K562 (cell line): ENCODE measurements around the gene TICRR. TPM values are rescaled to one million over a fixed set of nuclear protein-coding genes. Genes with fewer than 3 reads are reported as not detected.

Source experiments
- ATAC-seq: fragments of 200-7000 bp; cut with Tn5 transposase; 3 replicates; pipeline ENCODE4 v1.9.1; 2020; ENCODE audit warnings: moderate library complexity
- BruUV-seq: library from RNA; stranded (reverse); fragments of 400-500 nt; replicated peaks from 2 replicates; lab custom pipeline; 2021; lab: Mats Ljungman, UMichigan
- CTCF ChIA-PET: fragments of 300-600 bp; formaldehyde crosslinking; extraction: SDS; loops from one replicate; lab custom pipeline; 2021; ENCODE audit warnings: low intra/inter-chr PET ratio; lab: Yijun Ruan, JAX
- POLR2A ChIA-PET: fragments of 300-600, 350-650 bp; sonication (Branson Sonifier 250); formaldehyde crosslinking; extraction: SDS; loops from one replicate; lab custom pipeline; 2021; ENCODE audit warnings: antibody characterized with exemption, inconsistent platforms; lab: Yijun Ruan, JAX
- DNase-seq, 4 experiments: peaks; one replicate each; pipeline versions ENCODE4 v3.0.0 to v3.0.0-alpha.2; 2011 to 2018; ENCODE audit warnings: low spot score in 3 of 4, mixed read lengths in 3 of 4; ENCODE audit errors: extremely low read depth in 1 of 4
- FAIRE-seq: peaks from 2 replicates; lab custom pipeline; 2011; peaks lifted over from hg19 to GRCh38; lab: Jason Lieb, UNC
- H2AFZ ChIP-seq: 2 replicates; pipeline ENCODE4 v1.6.0; 2011; ENCODE audit warnings: low read depth, low read length, control low read depth, inconsistent platforms
- H3K27ac ChIP-seq: fragments of 200-600 bp; 3 replicates; pipeline ENCODE4 v1.8.0; 2011; ENCODE audit warnings: low read depth, mild to moderate bottlenecking, control low read depth, inconsistent platforms, low read length, moderate library complexity, mixed read lengths; ENCODE audit errors: extremely low read depth
- H3K27me3 ChIP-seq, 2 experiments: fragments of 300-600 bp in 1 of 2; 2 replicates in 1 of 2; 3 replicates in 1 of 2; pipeline versions ENCODE4 v1.6.0 to v1.8.0; 2011; ENCODE audit warnings: inconsistent platforms in 2 of 2, low read length in 2 of 2, mild to moderate bottlenecking in 1 of 2, mixed read lengths in 1 of 2, moderate library complexity in 1 of 2; ENCODE audit not compliant: control insufficient read depth in 2 of 2, insufficient read depth in 2 of 2
- H3K36me3 ChIP-seq: fragments of 300-600 bp; 3 replicates; pipeline ENCODE4 v1.8.0; 2011; ENCODE audit warnings: mild to moderate bottlenecking, low read length, inconsistent platforms; ENCODE audit not compliant: control insufficient read depth, insufficient read depth
- H3K4me1 ChIP-seq, 2 experiments: fragments of 200-600 bp in 1 of 2; replicated peaks in 1 of 2; 2 replicates in 1 of 2; 3 replicates in 1 of 2; pipeline versions ENCODE4 v1.5.1 to v1.8.0; 2011; ENCODE audit warnings: inconsistent platforms in 2 of 2, low read length in 2 of 2, mild to moderate bottlenecking in 1 of 2, mixed read lengths in 1 of 2, moderate library complexity in 1 of 2; ENCODE audit not compliant: control insufficient read depth in 2 of 2, insufficient read depth in 2 of 2
- H3K4me2 ChIP-seq: 2 replicates; pipeline ENCODE4 v1.6.1; 2011; ENCODE audit warnings: low read length, control low read depth, inconsistent platforms, mixed read lengths; ENCODE audit not compliant: insufficient read depth
- H3K4me3 ChIP-seq: fragments of 200-600 bp; sonication (generic), shearing (Covaris generic); 2 replicates; pipeline ENCODE4 v1.5.1; 2016; ENCODE audit warnings: control low read depth, inconsistent platforms
- H3K79me2 ChIP-seq: fragments of 200-600 bp; 3 replicates; pipeline ENCODE4 v1.8.0; 2011; ENCODE audit warnings: low read length, inconsistent platforms; ENCODE audit not compliant: control insufficient read depth, insufficient read depth
- H3K9ac ChIP-seq, 2 experiments: 2 replicates each; pipeline versions ENCODE4 v1.6.0 to v1.6.1; 2011; ENCODE audit warnings: low read depth in 2 of 2, low read length in 2 of 2, control low read depth in 1 of 2, inconsistent platforms in 1 of 2, mild to moderate bottlenecking in 1 of 2, mixed read lengths in 1 of 2; ENCODE audit not compliant: insufficient read depth in 1 of 2
- H3K9me1 ChIP-seq: one replicate; pipeline ENCODE4 v1.6.0; 2011; ENCODE audit warnings: inconsistent platforms, mild to moderate bottlenecking, low read length, moderate library complexity; ENCODE audit not compliant: control insufficient read depth, insufficient read depth
- H3K9me3 ChIP-seq: replicated peaks from 2 replicates; pipeline ENCODE4 v1.5.1; 2011; ENCODE audit warnings: low read depth, low read length, inconsistent platforms; ENCODE audit not compliant: control insufficient read depth, insufficient read depth
- H4K20me1 ChIP-seq: replicated peaks from 2 replicates; pipeline ENCODE4 v1.6.1; 2011; ENCODE audit warnings: low read length, inconsistent platforms, mixed read lengths; ENCODE audit not compliant: control insufficient read depth, insufficient read depth
- ATF2 ChIP-seq: sonication (generic); formaldehyde crosslinking; IDR thresholded peaks from 2 replicates; pipeline ENCODE4 v1.8.1; 2022; ENCODE audit warnings: missing genetic modification reagents
- CBX1 ChIP-seq: sonication (generic); IDR thresholded peaks from 2 replicates; pipeline ENCODE4 v1.6.1; 2016; ENCODE audit warnings: antibody characterized with exemption, low read depth, mild to moderate bottlenecking
- CCNT2 ChIP-seq: IDR thresholded peaks from 2 replicates; pipeline ENCODE4 v1.6.1; 2011; ENCODE audit warnings: borderline replicate concordance, low read depth, mild to moderate bottlenecking, moderate library complexity, mixed read lengths, low read length; ENCODE audit not compliant: insufficient read length; ENCODE audit errors: extremely low read depth
- CTCF ChIP-seq, 3 experiments: IDR thresholded peaks in 2 of 3; conservative IDR thresholded peaks in 1 of 3; 2 replicates each; pipeline ENCODE4 v1.5.1; 2011 to 2012; ENCODE audit warnings: low read length in 3 of 3, mild to moderate bottlenecking in 3 of 3, control low read depth in 2 of 3, improper control_type of control experiment in 1 of 3, inconsistent platforms in 1 of 3, low read depth in 1 of 3, mixed read lengths in 1 of 3, moderate library complexity in 1 of 3; ENCODE audit not compliant: insufficient read depth in 2 of 3
- HDAC1 ChIP-seq, 2 experiments: fragments of 450-650 bp; IDR thresholded peaks; 2 replicates each; pipeline ENCODE4 v1.6.1; 2016 to 2017; ENCODE audit warnings: inconsistent platforms in 1 of 2, mild to moderate bottlenecking in 1 of 2, moderate library complexity in 1 of 2
- MTA2 ChIP-seq: fragments of 450-650 bp; IDR thresholded peaks from 2 replicates; pipeline ENCODE4 v1.6.1; 2016; ENCODE audit warnings: low read depth
- RAD21 ChIP-seq, 2 experiments: fragments of 250-450 bp in 1 of 2; fragments of 450-650 bp in 1 of 2; sonication (Bioruptor Pico) in 1 of 2; formaldehyde crosslinking in 1 of 2; IDR thresholded peaks in 1 of 2; conservative IDR thresholded peaks in 1 of 2; 2 replicates each; pipeline versions ENCODE4 v1.4.0 to v1.8.0; 2020 to 2022; ENCODE audit warnings: mild to moderate bottlenecking in 2 of 2, moderate library complexity in 1 of 2
- SIRT6 ChIP-seq: IDR thresholded peaks from one replicate; pipeline ENCODE4 v1.6.1; 2012; ENCODE audit warnings: low read depth, mild to moderate bottlenecking, control low read depth, inconsistent platforms, low read length, moderate library complexity
- SRSF7 ChIP-seq: fragments of 200-400 bp; formaldehyde crosslinking; optimal IDR thresholded peaks from 2 replicates; pipeline ENCODE3; 2017; ENCODE audit warnings: mild to moderate bottlenecking, low read depth, low read length
- ZBED1 ChIP-seq: IDR thresholded peaks from 2 replicates; pipeline ENCODE4 v1.6.1; 2014
- ZBTB8A ChIP-seq: fragments of 450-650 bp; IDR thresholded peaks from 2 replicates; pipeline ENCODE4 v1.6.1; 2018; ENCODE audit warnings: mild to moderate bottlenecking, moderate library complexity; ENCODE audit not compliant: partially characterized antibody
- ZKSCAN8 ChIP-seq: fragments of 200-800 bp; sonication (Bioruptor generic); IDR thresholded peaks from 2 replicates; pipeline ENCODE4 v1.6.1; 2016; ENCODE audit warnings: missing genetic modification characterization, missing compliant biosample characterization
- ZNF253 ChIP-seq: fragments of 250-450 bp; sonication (Bioruptor Pico); conservative IDR thresholded peaks from 2 replicates; pipeline ENCODE4 v1.6.1; 2021; ENCODE audit warnings: mild to moderate bottlenecking
- ZNF445 ChIP-seq: fragments of 250-450 bp; sonication (Bioruptor Pico); IDR thresholded peaks from 2 replicates; pipeline ENCODE4 v1.4.0; 2020; ENCODE audit warnings: low read depth, mild to moderate bottlenecking, moderate library complexity
- ZNF551 ChIP-seq: fragments of 250-450 bp; sonication (Bioruptor Pico); IDR thresholded peaks from 2 replicates; pipeline ENCODE4 v1.5.0; 2021; ENCODE audit warnings: mild to moderate bottlenecking, moderate library complexity
- ZNF764 ChIP-seq: fragments of 250-450 bp; sonication (Bioruptor Pico); IDR thresholded peaks from 2 replicates; pipeline ENCODE4 v1.4.0; 2020; ENCODE audit warnings: low read depth, mild to moderate bottlenecking, moderate library complexity
- ZNF830 ChIP-seq: fragments of 250-450 bp; sonication (Bioruptor Pico); IDR thresholded peaks from 2 replicates; pipeline ENCODE4 v1.5.0; 2021; ENCODE audit warnings: mild to moderate bottlenecking
- WGBS: fragments of 100-300 bp; shearing (Covaris generic); methylation state at CpG from one replicate; pipeline ENCODE4 v1.1.6; 2016; ENCODE audit warnings: low coverage, mixed read lengths; ENCODE audit not compliant: insufficient coverage; ENCODE audit errors: missing lambda C conversion rate; 5-methylcytosine and 5-hydroxymethylcytosine counted together
- in situ Hi-C: fragments of 300-500 bp; cut with MboI; formaldehyde crosslinking; loops from 4 replicates; pipeline ENCODE4 v1.15.0; 2018; ENCODE audit warnings: inconsistent platforms, mixed read lengths
- intact Hi-C: fragments of 100-400 bp; cut with micrococcal nuclease; formaldehyde crosslinking; loops from 2 replicates; pipeline ENCODE4 v1.14.2; 2022
- polyA plus RNA-seq, 8 experiments: library from polyadenylated mRNA; depleted of rRNA in 4 of 8; stranded (reverse) in 5 of 8; unstranded in 3 of 8; fragments of >200 nt; fragmentation: Nextera tagmentation in 2 of 8; fragmentation: Illumina TruSeq in 1 of 8; extraction: Ambion mirVana in 2 of 8; extraction: Trizol in 1 of 8; gene quantifications; 2 replicates each; pipeline versions ENCODE4 v1.2.1 to v1.2.3, GENCODE V29; 2011 to 2014; ENCODE audit warnings: inconsistent platforms in 1 of 8, missing spikeins in 1 of 8
- total RNA-seq, 7 experiments: library from RNA; depleted of rRNA in 6 of 7; stranded (reverse); fragments of >200 nt in 6 of 7; fragmentation: Illumina TruSeq in 2 of 7; extraction: Trizol in 2 of 7; gene quantifications; 2 replicates each; pipeline versions ENCODE4 v1.2.1 to v1.2.3, GENCODE V29; 2011 to 2021; ENCODE audit warnings: low replicate concordance in 1 of 7
- TF ChIP-seq, protein P1 (sequence below): fragments of 450-650 bp; IDR thresholded peaks from 2 replicates; pipeline ENCODE4 v1.7.0; 2016; ENCODE audit warnings: borderline replicate concordance

The TICRR gene
- total and polyA plus RNA-seq, 9 of the 15 experiments (the other 6 are each of a cell fraction or from before 2014, with no cell fraction given) = 0.84 to 22.9 (median 13.7) TPM

DNA sequence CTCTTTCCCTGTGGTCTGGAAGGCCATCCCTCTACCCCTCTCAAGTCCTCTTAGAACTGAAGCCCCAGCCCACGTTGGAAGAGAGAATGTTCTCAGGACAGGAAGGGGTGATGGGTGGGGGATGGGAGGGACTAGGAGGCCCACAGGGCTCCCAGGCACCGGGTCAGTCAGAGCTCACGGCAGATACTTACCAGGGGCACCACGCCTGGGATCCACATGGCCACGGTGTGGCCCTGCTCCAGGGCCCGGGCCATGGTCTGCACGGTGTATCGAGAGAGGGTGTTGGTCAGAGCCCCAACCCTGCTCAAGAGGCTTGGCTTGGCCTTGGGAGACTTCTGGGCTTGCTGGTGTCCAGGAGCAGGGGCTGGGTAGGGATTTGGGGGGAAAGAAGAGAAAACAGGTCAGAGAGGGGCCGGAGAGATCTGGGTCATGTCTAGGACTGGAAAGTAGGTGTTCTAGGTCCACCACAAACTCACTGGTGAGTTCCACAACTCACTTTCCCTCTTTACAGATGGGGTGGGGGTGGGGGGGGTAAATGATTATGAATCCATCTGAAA is 94.1 kb downstream of the TICRR start:
- FAIRE-seq (no peak), DNase-seq (no peak), ATAC-seq (no peak)
- no TSS peak for BruUV-seq
- H3K4me3 ChIP-seq = no peak overlapping the region
- no peak overlapping the region for H3K9ac ChIP-seq
- no peak overlapping the region for H3K27ac ChIP-seq
- H3K4me1 ChIP-seq = peaks cover 0 to 26% of the 10 kb centered on the region in 2 experiments; a peak in 3 of 5 replicates
- in situ Hi-C loops = no loop called here
- whole genome bisulfite sequencing = 3% methylated on average over 8 of the region's 9 CpGs
- H3K9me3 ChIP-seq = no peaks in the 10 kb centered on the region
- H2AFZ ChIP-seq = no peak overlapping the region
- no peaks in the 10 kb centered on the region for H3K36me3 ChIP-seq
- H3K4me2 ChIP-seq = no peak overlapping the region
- intact Hi-C loops = no loop called here
- no peaks in the 10 kb centered on the region for H3K9me1 ChIP-seq
- peaks cover 2% of the 10 kb centered on the region; the same call in 1 of the 2 replicates for H4K20me1 ChIP-seq
- H3K27me3 ChIP-seq = peaks cover 20 to 81% of the 10 kb centered on the region in 2 experiments
- no peaks in the 10 kb centered on the region for H3K79me2 ChIP-seq
- TF ChIP-seq ZNF253 (CRISPR knock-in tag) (no peak), ZNF764 (CRISPR knock-in tag) (no peak), ZNF830 (no peak), ZNF551 (CRISPR knock-in tag) (no peak), SRSF7 (no peak), SIRT6 (no peak), ZNF445 (CRISPR knock-in tag) (no peak), CCNT2 (no peak), RAD21 (CRISPR knock-in tag; conservative IDR thresholded peaks at IDR 0.05 in 1 of 2, IDR thresholded peaks at IDR 0.05 in 1 of 2) (no peak), CBX1 (no peak), ZKSCAN8 (CRISPR knock-in tag) (no peak), ATF2 (CRISPR knock-in tag) (no peak), ZBTB8A (no peak), ZBED1 (no peak), CTCF (IDR thresholded peaks at IDR 0.05 in 2 of 3, conservative IDR thresholded peaks at IDR 0.05 in 1 of 3; ENCODE audit: insufficient read depth in 2 of 3, low read depth in 1 of 3, low read length in 3 of 3) (no peak), HDAC1 (IDR thresholded peaks at IDR 0.05) (no peak), MTA2 (no peak)
- TF ChIP-seq, protein P1, sequence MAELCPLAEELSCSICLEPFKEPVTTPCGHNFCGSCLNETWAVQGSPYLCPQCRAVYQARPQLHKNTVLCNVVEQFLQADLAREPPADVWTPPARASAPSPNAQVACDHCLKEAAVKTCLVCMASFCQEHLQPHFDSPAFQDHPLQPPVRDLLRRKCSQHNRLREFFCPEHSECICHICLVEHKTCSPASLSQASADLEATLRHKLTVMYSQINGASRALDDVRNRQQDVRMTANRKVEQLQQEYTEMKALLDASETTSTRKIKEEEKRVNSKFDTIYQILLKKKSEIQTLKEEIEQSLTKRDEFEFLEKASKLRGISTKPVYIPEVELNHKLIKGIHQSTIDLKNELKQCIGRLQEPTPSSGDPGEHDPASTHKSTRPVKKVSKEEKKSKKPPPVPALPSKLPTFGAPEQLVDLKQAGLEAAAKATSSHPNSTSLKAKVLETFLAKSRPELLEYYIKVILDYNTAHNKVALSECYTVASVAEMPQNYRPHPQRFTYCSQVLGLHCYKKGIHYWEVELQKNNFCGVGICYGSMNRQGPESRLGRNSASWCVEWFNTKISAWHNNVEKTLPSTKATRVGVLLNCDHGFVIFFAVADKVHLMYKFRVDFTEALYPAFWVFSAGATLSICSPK = no peak
- ChIA-PET POLR2A (interaction anchor here (1.1 kb wide), 1 partner anchor 9 kb away, joined by 3 read pairs; no protein-coding TSS in a partner anchor), CTCF (no interaction called here)
